CD4-positive, CD25-positive, alpha-beta regulatory T cell (primary cell): Measurements from ENCODE around the gene PDE8A. TPM values are rescaled to one million over a fixed set of nuclear protein-coding genes. Genes with fewer than 3 reads are reported as not detected.

ENCODE experiments used
- ATAC-seq, 2 donors: fragments of 150-1000 bp; cut with Tn5 transposase; one replicate each; pipeline ENCODE4 v1.10.0; 2021; ENCODE audit warnings: low read depth in 2 of 2, moderate number of reproducible peaks in 2 of 2, moderate library complexity in 1 of 2
- DNase-seq, 3 donors: peaks; one replicate each; pipeline versions ENCODE4 v3.0.0 to v3.0.0-alpha.2; 2012 to 2022; ENCODE audit warnings: mixed read lengths in 1 of 3
- H3K27ac ChIP-seq: one replicate; pipeline ENCODE4 v1.7.0; 2013; ENCODE audit warnings: mild to moderate bottlenecking, low read length; ENCODE audit not compliant: insufficient read depth, poor library complexity, severe bottlenecking
- H3K27me3 ChIP-seq: one replicate; pipeline ENCODE4 v1.7.0; 2013; ENCODE audit warnings: low read length; ENCODE audit not compliant: control insufficient read depth, insufficient read depth
- H3K36me3 ChIP-seq: one replicate; pipeline ENCODE4 v1.7.0; 2013; ENCODE audit warnings: mild to moderate bottlenecking, low read length, moderate library complexity; ENCODE audit not compliant: control insufficient read depth, insufficient read depth
- H3K4me1 ChIP-seq: 2 replicates; pipeline ENCODE4 v1.7.0; 2013; ENCODE audit warnings: mild to moderate bottlenecking, low read length; ENCODE audit not compliant: insufficient read depth, control insufficient read depth, poor library complexity, severe bottlenecking
- H3K4me3 ChIP-seq: one replicate; pipeline ENCODE4 v1.7.0; 2013; ENCODE audit warnings: low read depth, mild to moderate bottlenecking, low read length, moderate library complexity
- H3K9me3 ChIP-seq, 2 experiments: 1 replicate in 1 of 2; 2 replicates in 1 of 2; pipeline ENCODE4 v1.7.0; 2013; ENCODE audit warnings: low read length in 2 of 2, mild to moderate bottlenecking in 1 of 2, moderate library complexity in 1 of 2; ENCODE audit not compliant: control insufficient read depth in 2 of 2
- H3K27ac Mint-ChIP-seq, 3 donors: one replicate each; pipeline ENCODE4 v1.8.0; 2020 to 2022; ENCODE audit warnings: mild to moderate bottlenecking in 3 of 3, mixed read lengths in 3 of 3, moderate library complexity in 2 of 3
- H3K27me3 Mint-ChIP-seq: one replicate; pipeline ENCODE4 v1.8.0; 2022; ENCODE audit warnings: mild to moderate bottlenecking, mixed read lengths
- H3K36me3 Mint-ChIP-seq: one replicate; pipeline ENCODE4 v1.8.0; 2020; ENCODE audit warnings: mixed read lengths
- H3K4me1 Mint-ChIP-seq, 4 donors: one replicate each; pipeline ENCODE4 v1.8.0; 2020 to 2022; ENCODE audit warnings: mixed read lengths in 4 of 4, mild to moderate bottlenecking in 1 of 4
- H3K4me3 Mint-ChIP-seq, 4 donors: one replicate each; pipeline ENCODE4 v1.8.0; 2020 to 2022; ENCODE audit warnings: mild to moderate bottlenecking in 4 of 4, mixed read lengths in 4 of 4, moderate library complexity in 3 of 4
- H3K9me3 Mint-ChIP-seq, 7 donors: one replicate each; pipeline ENCODE4 v1.8.0; 2020 to 2022; ENCODE audit warnings: mixed read lengths in 7 of 7, mild to moderate bottlenecking in 3 of 7, moderate library complexity in 2 of 7
- polyA plus RNA-seq, 4 donors: library from polyadenylated mRNA; unstranded; fragments of 300-500 nt; fragmentation: Illumina TruSeq; gene quantifications; one replicate each; pipeline ENCODE4 v1.2.3, GENCODE V29; 2021
- total RNA-seq: library from RNA; stranded (reverse); gene quantifications from one replicate; pipeline ENCODE4 v1.2.3, GENCODE V29; 2022

The PDE8A gene, protein sequence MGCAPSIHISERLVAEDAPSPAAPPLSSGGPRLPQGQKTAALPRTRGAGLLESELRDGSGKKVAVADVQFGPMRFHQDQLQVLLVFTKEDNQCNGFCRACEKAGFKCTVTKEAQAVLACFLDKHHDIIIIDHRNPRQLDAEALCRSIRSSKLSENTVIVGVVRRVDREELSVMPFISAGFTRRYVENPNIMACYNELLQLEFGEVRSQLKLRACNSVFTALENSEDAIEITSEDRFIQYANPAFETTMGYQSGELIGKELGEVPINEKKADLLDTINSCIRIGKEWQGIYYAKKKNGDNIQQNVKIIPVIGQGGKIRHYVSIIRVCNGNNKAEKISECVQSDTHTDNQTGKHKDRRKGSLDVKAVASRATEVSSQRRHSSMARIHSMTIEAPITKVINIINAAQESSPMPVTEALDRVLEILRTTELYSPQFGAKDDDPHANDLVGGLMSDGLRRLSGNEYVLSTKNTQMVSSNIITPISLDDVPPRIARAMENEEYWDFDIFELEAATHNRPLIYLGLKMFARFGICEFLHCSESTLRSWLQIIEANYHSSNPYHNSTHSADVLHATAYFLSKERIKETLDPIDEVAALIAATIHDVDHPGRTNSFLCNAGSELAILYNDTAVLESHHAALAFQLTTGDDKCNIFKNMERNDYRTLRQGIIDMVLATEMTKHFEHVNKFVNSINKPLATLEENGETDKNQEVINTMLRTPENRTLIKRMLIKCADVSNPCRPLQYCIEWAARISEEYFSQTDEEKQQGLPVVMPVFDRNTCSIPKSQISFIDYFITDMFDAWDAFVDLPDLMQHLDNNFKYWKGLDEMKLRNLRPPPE
- total RNA-seq: 28.9 TPM
- 1 to 10 TPM; 2.0 to 4.9 (median 4.1) TPM for polyA plus RNA-seq

DNA sequence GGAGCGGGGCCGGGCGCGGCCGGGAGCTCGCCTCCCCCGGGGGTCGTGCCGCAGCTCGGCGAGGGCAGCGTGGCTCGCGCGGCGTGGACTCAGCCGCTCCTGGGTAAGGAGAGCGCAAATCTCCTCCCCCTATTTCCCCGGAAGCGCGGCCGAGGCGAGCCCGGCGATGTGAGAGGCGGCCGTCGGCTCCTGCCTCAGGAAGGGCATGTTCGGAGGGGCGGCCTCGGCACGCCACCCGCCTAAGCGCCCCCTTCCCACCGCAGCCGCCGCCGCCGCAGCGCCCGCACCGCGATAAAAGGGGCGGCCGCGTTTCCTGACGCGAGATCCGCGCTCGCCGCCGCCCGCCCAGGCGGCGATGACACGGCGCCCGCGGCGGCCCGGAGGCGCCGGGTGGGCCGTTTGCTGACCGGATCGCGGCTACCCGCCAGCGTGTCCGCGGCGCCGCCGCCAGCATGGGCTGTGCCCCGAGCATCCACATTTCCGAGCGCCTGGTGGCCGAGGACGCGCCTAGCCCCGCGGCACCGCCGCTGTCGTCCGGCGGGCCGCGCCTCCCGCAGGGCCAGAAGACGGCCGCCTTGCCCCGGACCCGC is at the start of gene PDE8A:
PDE8A (plus strand) TSS at position 146 of the 590 bp plus-strand sequence; CDS start at position 453, 307 bp downstream.
- Histone ChIP-seq H3K27ac (peak within 1 kb of the TSS; percentile 96), H3K27me3 (no peaks in the 10 kb centered on the region), H3K4me1 (peaks cover 35% of the 10 kb centered on the region), H3K36me3 (no peaks in the 10 kb centered on the region), H3K9me3 (no peaks in the 10 kb centered on the region), H3K4me3 (peak within 1 kb of the TSS; percentile 87)
- ATAC-seq: peak in 1 of 2 donors; percentile 1
- H3K27me3 Mint-ChIP-seq: peaks cover 18% of the 10 kb centered on the region
- no peaks in the 10 kb centered on the region for H3K36me3 Mint-ChIP-seq
- peaks cover 0 to 4% (median 0%) of the 10 kb centered on the region in 7 donors for H3K9me3 Mint-ChIP-seq
- peak within 1 kb of the TSS; percentile 93 to 97 (median 96) for H3K27ac Mint-ChIP-seq
- peak within 1 kb of the TSS; percentile 95 to 99 (median 96) for H3K4me3 Mint-ChIP-seq
- H3K4me1 Mint-ChIP-seq: peaks cover 26 to 59% (median 40%) of the 10 kb centered on the region in 4 donors
- peak; percentile 60 to 68 (median 64) for DNase-seq

DNA sequence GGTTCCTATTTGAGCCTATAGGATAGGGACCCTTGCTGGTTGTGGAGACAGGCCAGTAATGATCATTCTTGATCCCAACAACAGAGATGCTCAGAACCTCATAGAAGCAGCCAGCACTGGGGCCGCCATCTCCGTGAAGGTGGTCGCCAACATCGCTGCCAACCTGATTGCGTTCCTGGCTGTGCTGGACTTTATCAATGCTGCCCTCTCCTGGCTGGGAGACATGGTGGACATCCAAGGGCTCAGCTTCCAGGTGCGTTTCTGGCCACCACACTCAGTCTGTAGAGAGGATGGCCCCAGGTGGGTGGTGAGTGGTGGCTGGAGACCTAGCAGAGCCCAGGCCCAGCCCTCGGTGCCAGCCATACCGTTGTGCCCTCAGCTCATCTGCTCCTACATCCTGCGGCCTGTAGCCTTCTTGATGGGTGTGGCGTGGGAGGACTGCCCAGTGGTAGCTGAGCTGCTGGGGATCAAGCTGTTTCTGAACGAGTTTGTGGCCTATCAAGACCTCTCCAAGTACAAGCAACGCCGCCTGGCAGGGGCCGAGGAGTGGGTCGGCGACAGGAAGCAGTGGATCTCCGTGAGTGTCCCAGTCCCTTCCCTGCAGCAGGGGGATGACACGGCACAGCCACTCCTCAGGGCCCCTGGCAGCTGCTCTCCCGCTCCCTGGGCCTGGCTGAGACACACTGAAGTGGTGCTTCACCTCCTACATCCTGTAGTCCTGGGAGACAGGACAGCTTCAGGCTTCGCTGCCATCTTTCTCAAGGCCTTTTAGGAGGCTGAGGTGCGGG is 46.5 kb upstream of the PDE8A start:
- Histone ChIP-seq H3K4me1 (no peaks in the 10 kb centered on the region), H3K27ac (no peak overlapping the region), H3K27me3 (no peaks in the 10 kb centered on the region), H3K9me3 (no peaks in the 10 kb centered on the region), H3K4me3 (no peak overlapping the region), H3K36me3 (no peaks in the 10 kb centered on the region)
- peaks cover 0 to 4% (median 0%) of the 10 kb centered on the region in 7 donors for H3K9me3 Mint-ChIP-seq
- H3K4me1 Mint-ChIP-seq: no peaks in the 10 kb centered on the region
- no peak overlapping the region for H3K4me3 Mint-ChIP-seq
- DNase-seq: no peak
- no peaks in the 10 kb centered on the region for H3K36me3 Mint-ChIP-seq
- no peak for ATAC-seq
- H3K27me3 Mint-ChIP-seq: peaks cover 11% of the 10 kb centered on the region
- H3K27ac Mint-ChIP-seq: no peak overlapping the region

- Mint-ChIP-seq H3K27ac (no peak overlapping the region), H3K9me3 (peaks cover 0 to 6% (median 0%) of the 10 kb centered on the region in 7 donors), H3K4me1 (no peaks in the 10 kb centered on the region), H3K36me3 (no peaks in the 10 kb centered on the region), H3K4me3 (no peak overlapping the region), H3K27me3 (peaks cover 11% of the 10 kb centered on the region)
- H3K27ac ChIP-seq: no peak overlapping the region
- no peaks in the 10 kb centered on the region for H3K4me1 ChIP-seq
- no peaks in the 10 kb centered on the region for H3K9me3 ChIP-seq
- H3K4me3 ChIP-seq: no peak overlapping the region
- no peaks in the 10 kb centered on the region for H3K36me3 ChIP-seq
- no peak for DNase-seq
- no peak for ATAC-seq
- H3K27me3 ChIP-seq: no peaks in the 10 kb centered on the region
Measured at GRCh38 chr15:84937144-84937543, 44.5 kb upstream of the PDE8A start.

DNA sequence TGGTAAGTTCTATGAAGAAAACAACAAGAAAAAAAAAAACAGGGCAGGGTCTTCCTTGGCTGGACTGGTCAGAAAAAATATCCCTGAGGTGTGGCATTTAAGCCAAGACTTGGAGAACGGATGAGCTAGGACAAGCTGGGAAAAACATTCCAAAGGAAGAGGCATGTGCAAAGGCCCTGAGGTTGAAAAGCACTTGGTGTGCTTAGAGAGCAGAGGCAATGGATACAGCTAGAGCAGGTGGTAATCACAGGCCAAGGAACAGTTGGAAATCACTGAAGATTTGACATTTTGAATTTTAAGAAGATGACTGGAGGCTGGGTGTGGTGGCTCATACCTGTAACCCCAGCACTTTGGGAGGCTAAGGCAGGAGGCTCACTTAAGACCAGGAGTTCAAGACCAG is 42.9 kb upstream of the PDE8A start:
- Mint-ChIP-seq H3K9me3 (peaks cover 0 to 6% (median 0%) of the 10 kb centered on the region in 7 donors), H3K4me1 (no peaks in the 10 kb centered on the region), H3K27me3 (peaks cover 6% of the 10 kb centered on the region), H3K27ac (no peak overlapping the region), H3K36me3 (no peaks in the 10 kb centered on the region), H3K4me3 (no peak overlapping the region)
- DNase-seq (no peak), ATAC-seq (no peak)
- no peaks in the 10 kb centered on the region for H3K36me3 ChIP-seq
- no peaks in the 10 kb centered on the region for H3K4me1 ChIP-seq
- H3K27ac ChIP-seq: no peak overlapping the region
- H3K27me3 ChIP-seq: no peaks in the 10 kb centered on the region
- H3K4me3 ChIP-seq: no peak overlapping the region
- no peaks in the 10 kb centered on the region for H3K9me3 ChIP-seq

DNA sequence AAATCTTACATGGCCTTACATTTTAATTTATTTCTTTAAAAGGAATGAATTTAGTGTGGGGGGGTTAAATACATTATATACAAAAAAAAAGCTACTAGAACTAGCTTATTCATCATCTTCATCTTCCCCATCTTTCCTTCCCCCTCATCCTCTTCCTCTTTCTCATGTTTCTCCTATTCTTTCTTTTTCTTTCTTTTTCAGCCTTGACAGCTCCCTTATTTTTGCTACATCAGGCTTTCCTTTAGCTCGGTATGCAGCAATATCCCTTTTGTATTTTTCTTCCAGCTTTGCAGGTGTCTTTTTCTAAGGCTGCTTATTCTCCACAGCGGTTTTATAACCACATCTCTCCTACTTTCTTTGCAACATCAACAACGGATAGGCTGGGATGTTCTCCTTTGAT is 41.3 kb upstream of the PDE8A start:
- Histone ChIP-seq H3K9me3 (no peaks in the 10 kb centered on the region), H3K27me3 (no peaks in the 10 kb centered on the region), H3K27ac (no peak overlapping the region), H3K4me1 (no peaks in the 10 kb centered on the region), H3K36me3 (no peaks in the 10 kb centered on the region), H3K4me3 (no peak overlapping the region)
- no peak overlapping the region for H3K4me3 Mint-ChIP-seq
- ATAC-seq (no peak), DNase-seq (no peak)
- H3K36me3 Mint-ChIP-seq: peaks cover 3% of the 10 kb centered on the region
- H3K27me3 Mint-ChIP-seq: peaks cover 6% of the 10 kb centered on the region
- peaks cover 0 to 6% (median 0%) of the 10 kb centered on the region in 7 donors for H3K9me3 Mint-ChIP-seq
- H3K4me1 Mint-ChIP-seq: no peaks in the 10 kb centered on the region
- peak overlapping the region in 1 of 3 donors; percentile 36 for H3K27ac Mint-ChIP-seq

DNA sequence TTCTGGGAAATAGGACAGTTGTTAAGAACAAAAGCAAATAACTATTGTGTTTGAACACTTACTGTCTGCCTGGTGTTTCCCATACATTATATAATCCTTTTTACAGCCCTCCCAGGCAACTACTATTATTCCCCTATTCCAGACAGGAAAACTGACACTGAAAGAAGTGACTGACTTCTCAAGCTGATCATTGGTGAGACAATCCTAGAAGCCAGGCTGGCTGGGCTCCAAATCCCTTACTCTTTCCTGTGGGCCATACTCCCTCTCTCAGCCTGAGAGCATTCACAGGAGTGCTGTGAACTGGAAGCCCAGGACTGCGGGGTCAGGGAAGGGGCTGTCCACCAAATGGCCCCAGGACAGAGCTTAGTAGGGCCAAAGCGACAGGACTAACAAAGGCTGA is 39.2 kb upstream of the PDE8A start:
- H3K4me3 Mint-ChIP-seq: no peak overlapping the region
- H3K27me3 Mint-ChIP-seq: peaks cover 13% of the 10 kb centered on the region
- no peak overlapping the region for H3K27ac Mint-ChIP-seq
- no peaks in the 10 kb centered on the region for H3K4me1 Mint-ChIP-seq
- no peaks in the 10 kb centered on the region for H3K27me3 ChIP-seq
- H3K36me3 ChIP-seq: no peaks in the 10 kb centered on the region
- H3K9me3 Mint-ChIP-seq: peaks cover 0 to 6% (median 0%) of the 10 kb centered on the region in 7 donors
- no peaks in the 10 kb centered on the region for H3K4me1 ChIP-seq
- DNase-seq: no peak
- H3K9me3 ChIP-seq: no peaks in the 10 kb centered on the region
- H3K4me3 ChIP-seq: no peak overlapping the region
- no peak for ATAC-seq
- peaks cover 3% of the 10 kb centered on the region for H3K36me3 Mint-ChIP-seq
- no peak overlapping the region for H3K27ac ChIP-seq

DNA sequence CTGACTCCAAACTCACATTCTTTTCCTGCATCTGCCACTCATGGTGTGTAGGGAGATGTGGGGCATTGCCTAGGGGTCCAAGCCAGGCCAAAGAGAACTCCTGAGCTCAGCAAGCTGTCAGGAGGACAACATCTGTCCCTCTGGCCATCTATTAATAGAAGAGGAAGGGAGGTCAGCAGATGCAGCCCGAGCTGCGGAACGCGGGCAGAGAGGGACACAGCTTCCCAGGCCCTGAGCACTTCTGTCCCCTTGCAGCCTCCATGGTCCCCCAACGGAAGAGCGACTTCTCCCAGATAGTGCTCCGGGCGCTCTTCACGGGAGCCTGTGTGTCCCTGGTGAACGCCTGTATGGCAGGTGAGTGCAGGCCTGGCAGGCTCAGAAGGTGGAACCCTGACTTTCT is 37.3 kb upstream of the PDE8A start:
- Histone ChIP-seq H3K27ac (no peak overlapping the region), H3K27me3 (peaks cover 5% of the 10 kb centered on the region), H3K9me3 (no peaks in the 10 kb centered on the region), H3K4me3 (no peak overlapping the region), H3K4me1 (no peaks in the 10 kb centered on the region), H3K36me3 (no peaks in the 10 kb centered on the region)
- H3K9me3 Mint-ChIP-seq: peaks cover 0 to 1% (median 0%) of the 10 kb centered on the region in 7 donors
- ATAC-seq (no peak), DNase-seq (no peak)
- no peak overlapping the region for H3K4me3 Mint-ChIP-seq
- H3K36me3 Mint-ChIP-seq: peaks cover 3% of the 10 kb centered on the region
- peaks cover 17% of the 10 kb centered on the region for H3K27me3 Mint-ChIP-seq
- H3K27ac Mint-ChIP-seq: no peak overlapping the region
- no peaks in the 10 kb centered on the region for H3K4me1 Mint-ChIP-seq
